Measurements from ENCODE around the gene HMBS. TPM values are rescaled to one million over a fixed set of nuclear protein-coding genes. Genes with fewer than 3 reads are reported as not detected.

HMBS gene
- total RNA-seq, 1 donor = 14.9 TPM

DNA sequence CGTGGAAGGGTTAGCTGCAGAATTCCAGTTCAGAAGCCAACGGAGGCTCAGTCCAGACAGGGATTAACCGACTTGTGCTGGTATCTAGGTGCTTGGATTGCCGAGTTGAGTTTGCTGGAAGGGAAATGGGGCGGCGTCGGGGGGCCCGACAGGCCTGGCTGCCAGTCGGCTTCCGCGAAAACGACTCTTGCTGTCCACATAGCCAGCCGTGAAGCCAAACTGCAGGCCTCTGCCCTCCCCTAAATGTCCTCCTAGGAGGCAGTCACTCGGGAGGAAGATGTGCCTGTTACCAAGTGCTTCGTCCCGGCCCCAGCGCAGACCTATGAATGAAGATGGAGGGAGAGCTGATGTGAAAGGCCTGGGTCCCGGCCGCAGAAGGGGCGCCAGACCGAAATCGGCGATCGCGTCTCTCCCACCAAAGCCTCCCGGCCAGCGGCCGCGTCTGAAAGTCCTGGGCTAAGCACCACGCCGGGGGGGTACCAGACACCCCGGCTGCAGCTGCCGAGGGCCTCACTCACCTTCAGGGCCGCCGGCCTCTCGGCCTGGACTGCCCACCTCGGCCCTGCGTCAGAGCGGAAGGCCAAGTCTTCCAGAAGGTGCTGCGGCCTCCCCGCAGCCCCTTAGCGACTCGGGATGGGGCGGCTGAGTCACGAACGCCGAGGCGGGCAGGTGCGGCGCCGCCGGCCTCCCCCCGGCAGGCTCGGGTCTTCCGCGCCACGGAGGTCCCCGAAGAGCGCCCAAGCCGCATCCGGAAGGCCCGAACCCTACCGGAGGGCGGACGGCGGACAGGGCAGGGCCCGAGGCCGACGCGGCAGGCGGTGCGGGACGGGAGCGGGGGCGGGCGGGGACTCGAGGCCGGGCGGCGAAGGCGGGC is 9.5 kb downstream of the HMBS start:
- TF ChIP-seq, protein P1, sequence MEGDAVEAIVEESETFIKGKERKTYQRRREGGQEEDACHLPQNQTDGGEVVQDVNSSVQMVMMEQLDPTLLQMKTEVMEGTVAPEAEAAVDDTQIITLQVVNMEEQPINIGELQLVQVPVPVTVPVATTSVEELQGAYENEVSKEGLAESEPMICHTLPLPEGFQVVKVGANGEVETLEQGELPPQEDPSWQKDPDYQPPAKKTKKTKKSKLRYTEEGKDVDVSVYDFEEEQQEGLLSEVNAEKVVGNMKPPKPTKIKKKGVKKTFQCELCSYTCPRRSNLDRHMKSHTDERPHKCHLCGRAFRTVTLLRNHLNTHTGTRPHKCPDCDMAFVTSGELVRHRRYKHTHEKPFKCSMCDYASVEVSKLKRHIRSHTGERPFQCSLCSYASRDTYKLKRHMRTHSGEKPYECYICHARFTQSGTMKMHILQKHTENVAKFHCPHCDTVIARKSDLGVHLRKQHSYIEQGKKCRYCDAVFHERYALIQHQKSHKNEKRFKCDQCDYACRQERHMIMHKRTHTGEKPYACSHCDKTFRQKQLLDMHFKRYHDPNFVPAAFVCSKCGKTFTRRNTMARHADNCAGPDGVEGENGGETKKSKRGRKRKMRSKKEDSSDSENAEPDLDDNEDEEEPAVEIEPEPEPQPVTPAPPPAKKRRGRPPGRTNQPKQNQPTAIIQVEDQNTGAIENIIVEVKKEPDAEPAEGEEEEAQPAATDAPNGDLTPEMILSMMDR (IDR thresholded peaks at IDR 0.05; ENCODE audit: insufficient read depth, low read length) = no peak
- H3K4me3 ChIP-seq (ENCODE audit: low read depth, low read length) = peak overlapping the region; percentile 75
- peak; percentile 38 for DNase-seq (ENCODE audit: low read depth)

DNA sequence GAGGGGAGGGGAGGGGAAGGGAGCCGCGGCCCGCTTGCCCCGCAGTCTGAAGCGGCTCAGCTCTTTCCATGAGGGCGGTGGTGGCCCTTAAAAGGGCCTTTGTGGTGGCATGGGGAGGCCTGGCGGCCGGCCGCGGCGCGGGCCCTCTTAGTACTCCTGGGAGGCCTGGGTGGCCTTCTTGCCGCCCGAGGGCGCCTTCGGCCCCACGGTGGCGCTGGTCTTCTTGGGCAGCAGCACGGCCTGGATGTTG is 10.1 kb downstream of the HMBS start:
- TF ChIP-seq, protein P1 (IDR thresholded peaks at IDR 0.05; ENCODE audit: insufficient read depth, low read length) = peak; percentile 74
- peak overlapping the region; percentile 75 for H3K4me3 ChIP-seq (ENCODE audit: low read depth, low read length)
- DNase-seq (ENCODE audit: low read depth) = peak; percentile 80

DNA sequence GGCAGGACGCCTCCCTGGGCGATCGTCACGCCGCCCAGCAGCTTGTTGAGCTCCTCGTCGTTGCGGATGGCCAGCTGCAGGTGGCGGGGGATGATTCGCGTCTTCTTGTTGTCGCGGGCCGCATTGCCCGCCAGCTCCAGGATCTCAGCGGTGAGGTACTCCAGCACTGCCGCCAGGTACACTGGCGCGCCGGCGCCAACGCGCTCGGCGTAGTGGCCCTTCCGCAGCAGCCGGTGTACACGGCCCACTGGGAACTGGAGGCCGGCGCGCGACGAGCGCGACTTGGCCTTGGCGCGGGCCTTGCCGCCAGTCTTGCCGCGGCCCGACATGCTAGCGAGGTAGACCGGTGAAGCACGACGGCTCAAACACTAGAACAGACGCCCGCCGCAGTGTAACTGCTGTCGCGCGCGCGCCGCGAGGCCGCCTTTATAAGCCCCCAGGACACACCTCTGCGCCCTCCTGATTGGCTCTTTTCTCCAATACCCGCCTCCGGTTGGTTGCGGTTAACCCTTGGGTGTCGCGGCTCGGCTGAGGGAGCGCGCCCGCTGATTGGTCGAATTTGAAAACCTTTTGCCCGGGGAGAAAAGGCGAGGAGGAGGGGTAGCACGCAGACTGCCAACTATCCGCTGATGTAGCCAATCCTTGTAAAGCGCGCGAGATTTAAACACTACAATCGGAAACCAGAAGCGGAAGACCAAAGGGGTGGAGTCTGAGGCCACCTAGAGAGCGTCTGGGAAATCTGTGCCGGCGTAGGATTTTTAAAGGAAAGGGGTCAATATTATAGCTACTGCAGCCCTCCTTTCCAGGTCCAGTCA is 10.6 kb downstream of the HMBS start:
- TF ChIP-seq, protein P1 (IDR thresholded peaks at IDR 0.05; ENCODE audit: insufficient read depth, low read length) = no peak
- peak overlapping the region; percentile 75 for H3K4me3 ChIP-seq (ENCODE audit: low read depth, low read length)
- peak; percentile 100 for DNase-seq (ENCODE audit: low read depth)

DNA sequence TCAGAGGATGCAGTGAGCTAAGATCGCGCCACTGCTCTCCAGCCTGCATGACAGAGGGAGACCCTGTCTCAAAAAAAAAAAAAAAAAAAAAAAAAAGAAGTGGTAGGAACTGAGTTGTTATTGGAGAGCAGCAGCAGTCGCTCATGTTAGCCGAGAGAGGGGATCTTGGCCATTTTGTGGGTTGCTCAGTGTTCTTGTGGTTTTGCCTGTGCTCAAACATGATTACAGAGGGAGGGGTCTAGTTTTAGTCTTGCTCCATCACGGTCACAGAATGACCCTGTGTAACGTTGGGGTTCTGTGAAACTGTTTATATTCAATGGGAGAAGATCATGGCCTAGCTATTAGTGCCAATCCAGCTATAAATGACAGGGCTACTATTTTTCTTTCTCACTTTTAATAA is 15.0 kb downstream of the HMBS start:
- no peak for DNase-seq (ENCODE audit: low read depth)
- TF ChIP-seq, protein P1 (IDR thresholded peaks at IDR 0.05; ENCODE audit: insufficient read depth, low read length) = no peak
- H3K4me3 ChIP-seq (ENCODE audit: low read depth, low read length) = no peak overlapping the region

DNA sequence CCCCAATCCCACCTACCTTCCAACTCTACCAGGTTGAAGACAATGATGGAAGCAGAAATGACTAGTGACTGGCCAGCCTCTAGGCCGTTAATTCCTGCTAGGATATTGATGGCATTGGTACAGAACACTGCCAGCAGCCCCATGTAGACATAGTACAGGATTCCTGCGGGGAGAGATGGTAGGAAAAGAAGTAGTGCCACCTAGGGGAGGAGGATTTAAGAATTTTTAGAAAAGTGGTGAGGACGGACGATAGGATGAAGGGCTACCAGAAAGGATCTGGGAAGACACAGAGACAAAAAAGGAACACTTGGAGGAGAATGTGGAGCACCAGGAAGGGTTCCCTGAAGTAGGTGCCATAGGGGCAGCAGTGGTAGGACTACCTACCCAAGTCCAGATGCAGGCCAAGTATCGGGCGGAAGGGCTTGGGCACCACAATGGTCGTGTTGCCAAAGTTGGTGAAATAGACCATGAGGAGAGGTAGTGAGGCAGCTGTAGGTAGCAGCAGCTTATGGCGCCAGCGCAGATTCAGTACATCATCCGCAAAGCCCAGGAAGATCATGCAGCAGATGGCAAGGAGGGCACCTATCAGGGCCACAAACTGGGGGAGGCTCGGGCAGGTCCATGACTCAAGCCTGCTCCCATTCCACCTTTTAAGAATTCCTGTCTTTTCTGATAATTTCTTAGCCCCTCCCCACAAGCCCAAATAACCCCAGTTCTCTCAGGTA is 15.7 kb downstream of the HMBS start:
- peak; percentile 67 for DNase-seq (ENCODE audit: low read depth)
- TF ChIP-seq, protein P1 (IDR thresholded peaks at IDR 0.05; ENCODE audit: insufficient read depth, low read length) = peak; percentile 53

DNA sequence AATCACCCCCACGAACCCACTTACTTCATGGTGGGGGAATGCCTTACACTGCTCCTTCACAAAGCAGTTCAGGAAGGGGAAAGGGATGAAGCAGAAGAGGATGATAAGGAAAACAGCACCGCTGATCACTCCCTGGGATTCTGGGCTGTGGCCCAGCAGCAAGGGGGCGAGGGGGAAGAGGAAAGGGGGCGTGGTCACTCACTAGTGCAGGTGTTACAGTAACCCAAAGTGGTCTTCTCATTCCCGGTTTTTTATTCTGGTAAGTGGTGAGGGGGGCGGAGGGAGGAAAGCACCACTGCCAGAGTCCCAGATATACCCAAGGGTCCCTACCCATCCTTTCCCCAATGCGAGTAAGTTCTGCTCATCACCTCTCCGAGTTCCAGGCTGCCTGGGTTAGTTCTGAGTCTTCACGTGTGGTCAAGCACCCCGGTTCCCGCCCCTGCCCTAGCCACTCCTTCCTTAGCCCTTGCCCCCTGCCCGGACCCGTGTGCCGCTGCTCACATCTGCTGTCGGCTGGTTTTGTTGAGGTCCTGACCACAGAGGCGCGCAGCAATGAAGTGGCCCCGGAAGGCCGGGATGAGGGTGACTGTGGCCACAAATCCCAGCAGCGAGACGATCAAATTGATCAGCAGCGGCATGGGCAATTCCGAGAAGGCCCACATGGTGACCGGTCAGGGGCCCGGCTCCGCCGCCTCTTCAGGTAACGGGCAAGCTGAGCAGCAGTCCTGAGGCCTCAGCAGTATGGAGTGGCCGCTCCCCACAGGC is 16.5 kb downstream of the HMBS start:
- DNase-seq (ENCODE audit: low read depth) = no peak

More for the DNA sequence above, 15.7 kb downstream of the HMBS start:
- H3K4me3 ChIP-seq (ENCODE audit: low read depth, low read length) = peak overlapping the region; percentile 90

More for the DNA sequence above, 16.5 kb downstream of the HMBS start:
- peak overlapping the region; percentile 90 for H3K4me3 ChIP-seq (ENCODE audit: low read depth, low read length)
- TF ChIP-seq, protein P1 (IDR thresholded peaks at IDR 0.05; ENCODE audit: insufficient read depth, low read length) = peak; percentile 11
